Panc1 (cell line): ENCODE measurements around the gene GIMAP4. TPM values are rescaled to one million over a fixed set of nuclear protein-coding genes. Genes with fewer than 3 reads are reported as not detected.

Source experiments
- ATAC-seq: fragments of 200-7000 bp; cut with Tn5 transposase; 2 replicates; pipeline ENCODE4 v1.9.1; 2020; ENCODE audit warnings: mild to moderate bottlenecking, moderate library complexity
- BruUV-seq: library from RNA; stranded (reverse); fragments of 400-500 nt; replicated peaks from 2 replicates; lab custom pipeline; 2021; lab: Mats Ljungman, UMichigan
- CTCF ChIA-PET: fragments of 300-600 bp; sonication (Branson Sonifier 250); formaldehyde crosslinking; loops from one replicate; lab custom pipeline; 2022; ENCODE audit warnings: antibody characterized with exemption; lab: Charles Lee
- POLR2A ChIA-PET: fragments of 300-600 bp; sonication (Branson Sonifier 250); formaldehyde crosslinking; loops from one replicate; lab custom pipeline; 2022; ENCODE audit warnings: antibody characterized with exemption; lab: Charles Lee
- DNase-seq: peaks from one replicate; pipeline ENCODE4 v3.0.0-alpha.2; 2010; ENCODE audit warnings: low read depth, low spot score
- H3K27ac ChIP-seq: 2 replicates; pipeline ENCODE4 v1.5.1; 2011; ENCODE audit warnings: mild to moderate bottlenecking, low read length, inconsistent platforms
- H3K27me3 ChIP-seq: fragments of 200-500 bp; sonication (Bioruptor generic); 2 replicates; pipeline ENCODE4 v1.6.0; 2014; ENCODE audit warnings: low read length, inconsistent platforms; ENCODE audit not compliant: control insufficient read depth, insufficient read depth
- H3K36me3 ChIP-seq: fragments of 200-500 bp; sonication (Bioruptor generic); 2 replicates; pipeline ENCODE4 v1.5.1; 2014; ENCODE audit warnings: inconsistent platforms, mild to moderate bottlenecking, low read length, moderate library complexity; ENCODE audit not compliant: control insufficient read depth, insufficient read depth
- H3K4me1 ChIP-seq: 2 replicates; pipeline ENCODE4 v1.5.1; 2011; ENCODE audit warnings: inconsistent platforms, mild to moderate bottlenecking, low read length, moderate library complexity; ENCODE audit not compliant: control insufficient read depth, insufficient read depth
- H3K4me3 ChIP-seq, 2 experiments: 2 replicates each; pipeline ENCODE4 v1.5.1; 2011 to 2012; ENCODE audit warnings: low read depth in 2 of 2, low read length in 2 of 2, mild to moderate bottlenecking in 2 of 2, inconsistent platforms in 1 of 2, moderate library complexity in 1 of 2
- H3K9me3 ChIP-seq: fragments of 200-500 bp; sonication (Bioruptor generic); 2 replicates; pipeline ENCODE4 v1.5.1; 2014; ENCODE audit warnings: low read depth, mild to moderate bottlenecking, inconsistent platforms, low read length, moderate library complexity; ENCODE audit not compliant: control insufficient read depth, insufficient read depth
- POLR2AphosphoS5 ChIP-seq: IDR thresholded peaks from 2 replicates; pipeline ENCODE4 v1.6.1; 2012; ENCODE audit warnings: mild to moderate bottlenecking, low read depth, low read length, moderate library complexity
- SIN3A ChIP-seq: IDR thresholded peaks from 2 replicates; pipeline ENCODE4 v1.6.1; 2012; ENCODE audit warnings: low read depth, mild to moderate bottlenecking, low read length, moderate library complexity, borderline replicate concordance; ENCODE audit not compliant: insufficient read depth
- TCF7L2 ChIP-seq: IDR thresholded peaks from 2 replicates; pipeline ENCODE4 v1.6.1; 2011; ENCODE audit warnings: mild to moderate bottlenecking, low read depth, low read length, inconsistent platforms
- in situ Hi-C: cut with HindIII; loops from 2 replicates; pipeline ENCODE4 v1.10.0; 2016; ENCODE audit warnings: low sequenced_read_pairs, low pct_unique_long_range_greater_than_20kb
- intact Hi-C: fragments of 100-400 bp; cut with micrococcal nuclease; formaldehyde crosslinking; loops from one replicate; pipeline ENCODE4 v1.10.0; 2022; ENCODE audit not compliant: unreplicated experiment
- total RNA-seq: library from RNA; stranded (reverse); gene quantifications from one replicate; pipeline ENCODE4 v1.2.1, GENCODE V29; 2021; ENCODE audit not compliant: unreplicated experiment
- TF ChIP-seq, protein P1 (sequence below), 2 experiments: IDR thresholded peaks; 2 replicates each; pipeline ENCODE4 v1.6.1; 2011 to 2012; ENCODE audit warnings: low read depth in 2 of 2, control low read depth in 1 of 2, low read length in 1 of 2, mild to moderate bottlenecking in 1 of 2, moderate library complexity in 1 of 2; ENCODE audit not compliant: insufficient read depth in 1 of 2
- TF ChIP-seq, protein P2 (sequence below): fragments of 450-650 bp; IDR thresholded peaks from 2 replicates; pipeline ENCODE4 v1.5.1; 2017; ENCODE audit warnings: mild to moderate bottlenecking

Gene GIMAP4
- total RNA-seq, 1 experiment from 2014 or later: 0.26 TPM

DNA sequence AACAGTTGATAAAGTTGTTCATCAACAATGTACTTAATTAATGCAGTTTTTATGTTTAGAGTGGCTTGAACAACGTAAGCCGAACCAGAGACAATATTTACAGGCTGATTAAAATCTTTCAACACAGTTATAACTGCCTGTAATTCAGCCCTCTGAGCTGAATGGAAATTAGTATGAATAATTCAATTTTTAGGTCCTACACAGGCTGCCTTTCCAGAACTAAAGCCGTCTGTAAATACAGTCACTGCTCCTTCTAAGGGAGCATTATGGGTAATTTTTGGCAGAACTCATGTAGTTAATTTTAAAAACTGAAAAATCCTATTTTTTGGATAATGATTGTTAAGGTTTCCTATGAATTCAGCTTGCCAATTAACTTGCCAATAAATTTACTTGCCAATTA is 2.6 kb upstream of the GIMAP4 start:
- TF ChIP-seq POLR2AphosphoS5: no peak
- TF ChIP-seq, protein P1, sequence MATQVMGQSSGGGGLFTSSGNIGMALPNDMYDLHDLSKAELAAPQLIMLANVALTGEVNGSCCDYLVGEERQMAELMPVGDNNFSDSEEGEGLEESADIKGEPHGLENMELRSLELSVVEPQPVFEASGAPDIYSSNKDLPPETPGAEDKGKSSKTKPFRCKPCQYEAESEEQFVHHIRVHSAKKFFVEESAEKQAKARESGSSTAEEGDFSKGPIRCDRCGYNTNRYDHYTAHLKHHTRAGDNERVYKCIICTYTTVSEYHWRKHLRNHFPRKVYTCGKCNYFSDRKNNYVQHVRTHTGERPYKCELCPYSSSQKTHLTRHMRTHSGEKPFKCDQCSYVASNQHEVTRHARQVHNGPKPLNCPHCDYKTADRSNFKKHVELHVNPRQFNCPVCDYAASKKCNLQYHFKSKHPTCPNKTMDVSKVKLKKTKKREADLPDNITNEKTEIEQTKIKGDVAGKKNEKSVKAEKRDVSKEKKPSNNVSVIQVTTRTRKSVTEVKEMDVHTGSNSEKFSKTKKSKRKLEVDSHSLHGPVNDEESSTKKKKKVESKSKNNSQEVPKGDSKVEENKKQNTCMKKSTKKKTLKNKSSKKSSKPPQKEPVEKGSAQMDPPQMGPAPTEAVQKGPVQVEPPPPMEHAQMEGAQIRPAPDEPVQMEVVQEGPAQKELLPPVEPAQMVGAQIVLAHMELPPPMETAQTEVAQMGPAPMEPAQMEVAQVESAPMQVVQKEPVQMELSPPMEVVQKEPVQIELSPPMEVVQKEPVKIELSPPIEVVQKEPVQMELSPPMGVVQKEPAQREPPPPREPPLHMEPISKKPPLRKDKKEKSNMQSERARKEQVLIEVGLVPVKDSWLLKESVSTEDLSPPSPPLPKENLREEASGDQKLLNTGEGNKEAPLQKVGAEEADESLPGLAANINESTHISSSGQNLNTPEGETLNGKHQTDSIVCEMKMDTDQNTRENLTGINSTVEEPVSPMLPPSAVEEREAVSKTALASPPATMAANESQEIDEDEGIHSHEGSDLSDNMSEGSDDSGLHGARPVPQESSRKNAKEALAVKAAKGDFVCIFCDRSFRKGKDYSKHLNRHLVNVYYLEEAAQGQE (IDR thresholded peaks at IDR 0.05; ENCODE audit: insufficient read depth in 1 of 2, low read depth in 2 of 2, low read length in 1 of 2): no peak
- TF ChIP-seq, protein P2, sequence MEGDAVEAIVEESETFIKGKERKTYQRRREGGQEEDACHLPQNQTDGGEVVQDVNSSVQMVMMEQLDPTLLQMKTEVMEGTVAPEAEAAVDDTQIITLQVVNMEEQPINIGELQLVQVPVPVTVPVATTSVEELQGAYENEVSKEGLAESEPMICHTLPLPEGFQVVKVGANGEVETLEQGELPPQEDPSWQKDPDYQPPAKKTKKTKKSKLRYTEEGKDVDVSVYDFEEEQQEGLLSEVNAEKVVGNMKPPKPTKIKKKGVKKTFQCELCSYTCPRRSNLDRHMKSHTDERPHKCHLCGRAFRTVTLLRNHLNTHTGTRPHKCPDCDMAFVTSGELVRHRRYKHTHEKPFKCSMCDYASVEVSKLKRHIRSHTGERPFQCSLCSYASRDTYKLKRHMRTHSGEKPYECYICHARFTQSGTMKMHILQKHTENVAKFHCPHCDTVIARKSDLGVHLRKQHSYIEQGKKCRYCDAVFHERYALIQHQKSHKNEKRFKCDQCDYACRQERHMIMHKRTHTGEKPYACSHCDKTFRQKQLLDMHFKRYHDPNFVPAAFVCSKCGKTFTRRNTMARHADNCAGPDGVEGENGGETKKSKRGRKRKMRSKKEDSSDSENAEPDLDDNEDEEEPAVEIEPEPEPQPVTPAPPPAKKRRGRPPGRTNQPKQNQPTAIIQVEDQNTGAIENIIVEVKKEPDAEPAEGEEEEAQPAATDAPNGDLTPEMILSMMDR: no peak
- no peak for TF ChIP-seq SIN3A
- TF ChIP-seq TCF7L2: no peak
- POLR2A ChIA-PET: no interaction called here
- Histone ChIP-seq H3K9me3 (no peaks in the 10 kb centered on the region), H3K4me1 (no peaks in the 10 kb centered on the region), H3K4me3 (no peak overlapping the region), H3K27ac (no peak overlapping the region), H3K36me3 (no peaks in the 10 kb centered on the region), H3K27me3 (no peaks in the 10 kb centered on the region)
- no TSS peak for BruUV-seq
- DNase-seq: no peak
- intact Hi-C loops: no loop called here
- in situ Hi-C loops: no loop called here
- CTCF ChIA-PET: interaction anchor here (0.7 kb wide), 1 partner anchor 217 kb away, joined by 3 read pairs; no protein-coding TSS in a partner anchor
- ATAC-seq: no peak

DNA sequence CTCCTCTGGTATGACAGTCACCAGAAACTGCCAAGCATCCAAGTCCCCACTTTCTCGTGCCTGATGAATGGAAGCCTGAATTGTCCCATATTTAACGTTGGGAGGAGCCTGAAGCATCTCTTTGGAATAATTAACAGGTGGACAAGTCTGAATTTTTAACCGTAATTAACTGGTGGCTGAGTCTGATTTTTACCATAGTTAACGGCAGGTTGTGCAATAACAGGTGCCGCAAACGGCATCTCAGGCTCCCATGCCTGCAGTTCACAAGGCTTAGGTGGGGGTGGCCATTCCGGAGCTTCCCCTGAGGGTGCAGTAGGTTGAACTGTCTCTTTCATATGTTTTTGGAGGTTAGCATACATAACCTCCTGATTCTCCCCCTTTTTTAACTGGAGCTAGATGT is 2.0 kb upstream of the GIMAP4 start:
- ATAC-seq: no peak

More for the DNA sequence above, 2.0 kb upstream of the GIMAP4 start:
- ChIA-PET POLR2A (no interaction called here), CTCF (no interaction called here)
- H3K9me3 ChIP-seq: no peaks in the 10 kb centered on the region
- H3K27me3 ChIP-seq: no peaks in the 10 kb centered on the region
- DNase-seq: no peak
- TF ChIP-seq TCF7L2: no peak
- TF ChIP-seq, protein P2: no peak
- TF ChIP-seq, protein P1 (IDR thresholded peaks at IDR 0.05; ENCODE audit: insufficient read depth in 1 of 2, low read depth in 2 of 2, low read length in 1 of 2): no peak
- TF ChIP-seq SIN3A: no peak
- TF ChIP-seq POLR2AphosphoS5: no peak
- no peaks in the 10 kb centered on the region for H3K36me3 ChIP-seq
- in situ Hi-C loops: no loop called here
- intact Hi-C loops: no loop called here
- H3K4me1 ChIP-seq: no peaks in the 10 kb centered on the region
- H3K27ac ChIP-seq: no peak overlapping the region
- no peak overlapping the region for H3K4me3 ChIP-seq
- no TSS peak for BruUV-seq
